Activated CD4-positive, alpha-beta T cell treated with anti-CD3 and anti-CD28 coated beads, Interleukin-2, Interleukin-4, amounts not matched to agents 100 ng/mL and 50 ng/mL, durations not matched to agents 16 hours and 8 hours (primary cell): Measurements from ENCODE around the gene GPR22.

Source experiments
- DNase-seq: peaks from one replicate; pipeline ENCODE4 v3.0.0-alpha.2; 2020; ENCODE audit warnings: low spot score

GPR22 gene, protein sequence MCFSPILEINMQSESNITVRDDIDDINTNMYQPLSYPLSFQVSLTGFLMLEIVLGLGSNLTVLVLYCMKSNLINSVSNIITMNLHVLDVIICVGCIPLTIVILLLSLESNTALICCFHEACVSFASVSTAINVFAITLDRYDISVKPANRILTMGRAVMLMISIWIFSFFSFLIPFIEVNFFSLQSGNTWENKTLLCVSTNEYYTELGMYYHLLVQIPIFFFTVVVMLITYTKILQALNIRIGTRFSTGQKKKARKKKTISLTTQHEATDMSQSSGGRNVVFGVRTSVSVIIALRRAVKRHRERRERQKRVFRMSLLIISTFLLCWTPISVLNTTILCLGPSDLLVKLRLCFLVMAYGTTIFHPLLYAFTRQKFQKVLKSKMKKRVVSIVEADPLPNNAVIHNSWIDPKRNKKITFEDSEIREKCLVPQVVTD

DNA sequence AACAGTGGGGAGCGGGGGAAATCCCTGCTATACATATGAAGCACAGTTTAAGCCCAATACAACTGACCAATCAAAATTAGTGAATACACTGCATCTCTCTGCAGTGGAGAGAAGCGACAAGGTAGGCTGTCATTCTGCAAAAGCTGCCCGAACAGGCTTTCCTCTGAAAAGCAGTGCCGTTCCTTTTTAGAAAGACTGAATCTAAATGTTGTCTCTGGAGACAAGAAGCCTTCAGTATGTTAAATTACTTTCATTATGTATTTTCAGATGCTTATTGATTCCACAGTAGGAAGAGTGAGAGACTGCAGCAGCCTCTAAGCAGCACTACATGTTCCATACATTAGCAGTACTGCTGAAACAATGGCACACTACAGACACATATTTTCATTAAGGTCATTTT lies at the start of gene GPR22:
GPR22 (plus strand) TSS at position 129 of the 400 bp plus-strand sequence. CDS start 4,004 bp downstream, outside the sequence.
- no peak for DNase-seq

DNA sequence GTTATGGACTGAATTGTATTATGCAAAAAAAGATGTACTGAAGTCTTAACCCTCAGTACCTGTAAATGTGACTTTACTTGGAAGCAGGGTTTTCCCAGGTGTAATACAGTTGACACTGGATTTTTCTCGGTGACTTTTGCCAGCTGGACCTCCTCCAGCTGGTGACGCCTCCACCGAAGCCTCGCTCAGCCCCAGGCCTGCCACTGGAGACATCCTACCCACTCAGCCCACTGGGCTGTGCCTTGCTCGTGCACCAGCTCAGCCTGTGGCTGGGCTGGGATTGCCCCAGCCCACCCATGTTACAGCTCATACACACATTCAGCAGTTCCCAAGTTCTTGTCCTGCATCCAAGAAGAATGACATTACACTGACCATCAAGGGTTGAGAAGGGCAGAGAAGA lies 42.4 kb upstream of the GPR22 start:
- no peak for DNase-seq

DNA sequence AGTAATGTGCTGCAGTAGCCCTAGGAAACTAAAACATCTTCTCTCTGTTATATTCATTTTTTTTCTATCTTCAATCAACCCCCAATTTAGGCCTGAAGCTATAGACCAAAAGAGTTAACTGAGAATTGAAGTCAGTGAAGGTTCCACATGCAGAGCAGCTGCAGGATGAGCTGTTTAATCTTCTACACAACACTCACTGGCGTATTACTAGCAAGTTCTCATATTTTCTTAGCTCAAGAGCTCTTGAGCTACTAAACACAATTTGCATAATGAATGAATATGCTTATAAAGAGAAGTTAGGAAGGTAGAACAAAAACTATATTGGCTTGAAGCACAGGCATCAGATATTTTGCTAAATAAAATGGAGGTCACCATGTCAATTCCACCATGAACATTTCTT lies 41.2 kb upstream of the GPR22 start:
- no peak for DNase-seq

DNA sequence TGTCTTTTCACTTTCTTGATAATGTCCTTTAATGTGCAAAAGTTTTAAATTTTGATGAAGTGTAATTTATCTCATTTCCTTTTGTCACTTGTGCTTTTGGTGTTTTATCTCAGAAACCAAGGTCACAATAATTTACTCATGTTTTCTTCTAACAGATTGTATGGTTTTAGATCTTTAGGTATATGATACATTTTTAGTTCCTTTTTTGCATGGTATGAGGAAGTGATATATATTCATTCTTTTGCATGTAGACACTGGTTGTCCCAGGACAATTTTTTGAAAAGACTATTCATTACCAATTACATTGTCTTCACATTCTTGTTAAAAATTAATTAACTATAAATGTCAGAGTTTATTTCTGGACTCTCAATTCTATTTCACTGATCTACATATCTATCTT lies 39.8 kb upstream of the GPR22 start:
- DNase-seq, result no peak

DNA sequence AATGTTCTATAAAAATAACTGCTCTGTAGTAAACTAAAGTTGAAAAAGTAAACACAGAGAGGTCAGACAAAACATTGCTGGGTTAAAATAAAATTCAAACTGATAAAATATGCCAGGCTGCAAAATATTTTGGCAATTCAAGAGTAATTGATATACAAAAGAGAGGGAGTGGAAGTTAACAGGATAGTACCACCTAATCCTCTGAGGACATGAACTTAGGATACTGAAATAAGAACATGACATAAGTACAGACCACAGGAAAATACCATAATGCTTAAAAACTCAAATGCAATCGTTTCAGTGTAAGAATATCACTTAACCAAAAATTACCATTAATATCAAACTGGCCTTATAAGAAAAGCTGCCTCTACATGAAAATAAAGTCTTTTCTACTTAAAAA lies 37.6 kb upstream of the GPR22 start:
- no peak for DNase-seq

DNA sequence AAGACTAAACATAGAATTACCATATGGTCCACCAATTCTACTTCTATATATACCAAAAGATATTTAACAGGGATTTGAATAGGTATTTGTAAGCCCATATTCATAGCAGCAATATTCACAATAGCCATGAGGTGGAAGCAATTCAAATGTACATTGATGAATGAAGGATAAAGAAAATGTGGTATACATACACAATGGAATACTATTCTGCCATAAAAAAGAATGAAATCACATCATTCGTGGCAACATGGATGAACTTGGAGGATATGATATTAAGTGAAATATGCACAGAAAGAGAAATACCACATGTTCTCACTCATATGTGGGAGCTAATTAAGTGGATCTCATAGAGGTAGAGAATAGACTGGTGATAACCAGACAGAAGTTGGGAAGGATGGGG lies 34.1 kb upstream of the GPR22 start:
- DNase-seq, result no peak

DNA sequence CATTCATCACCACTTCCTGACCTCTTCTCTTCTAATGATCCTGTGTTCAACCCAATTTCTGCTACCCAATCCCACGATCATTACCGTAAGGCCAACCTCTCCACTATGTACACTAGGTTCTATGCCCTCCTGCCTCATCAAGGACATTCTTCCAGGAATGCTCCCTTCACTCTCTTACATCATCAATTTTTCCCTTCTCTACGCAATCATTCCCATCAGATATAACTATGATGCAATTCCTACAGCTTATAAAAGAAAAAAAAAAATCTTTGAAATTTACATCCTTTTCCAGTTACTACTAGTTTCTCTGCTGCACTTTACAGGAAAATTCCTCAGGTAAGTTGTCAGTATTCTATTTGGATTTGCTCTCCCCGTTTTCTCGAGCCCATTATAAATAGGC lies 30.8 kb upstream of the GPR22 start:
- DNase-seq, result no peak

DNA sequence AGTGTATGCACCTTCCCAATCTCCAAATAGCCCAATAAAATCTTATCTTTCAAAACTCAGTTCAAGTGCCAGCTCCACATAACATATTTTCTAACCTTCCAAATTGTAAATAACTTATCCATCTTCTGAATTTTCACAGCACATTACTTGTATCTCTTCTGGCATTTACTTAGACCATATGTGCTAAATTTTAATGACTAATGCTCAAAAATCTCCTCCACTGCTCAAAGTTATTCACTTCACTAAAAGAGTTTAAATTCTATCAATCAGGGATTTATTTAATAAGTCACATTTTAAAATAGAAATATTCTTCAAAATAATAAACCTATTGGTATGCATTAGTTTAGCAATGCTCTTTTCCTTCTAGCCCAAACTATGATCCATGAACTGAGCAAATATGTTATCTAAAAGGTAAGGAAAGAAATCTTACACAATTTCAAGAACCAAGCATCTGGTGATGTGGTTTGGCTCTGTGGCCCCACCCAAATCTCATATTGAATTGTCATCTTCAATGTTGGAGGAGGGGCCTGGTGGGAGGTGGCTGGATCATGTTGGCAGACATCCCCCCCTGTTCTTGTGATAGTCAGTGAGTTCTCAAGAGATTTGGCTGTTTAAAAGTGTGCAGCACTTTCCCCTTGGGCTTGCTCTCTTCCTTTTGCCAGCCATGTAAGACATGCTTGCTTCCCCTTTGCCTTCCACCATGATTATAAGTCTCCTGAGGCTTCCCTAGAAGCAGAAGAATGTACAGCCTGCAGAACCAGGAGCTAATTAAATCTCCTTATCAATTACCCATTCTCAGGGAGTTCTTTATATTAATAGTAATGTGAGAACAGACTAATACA lies 28.1 kb upstream of the GPR22 start:
- no peak for DNase-seq

DNA sequence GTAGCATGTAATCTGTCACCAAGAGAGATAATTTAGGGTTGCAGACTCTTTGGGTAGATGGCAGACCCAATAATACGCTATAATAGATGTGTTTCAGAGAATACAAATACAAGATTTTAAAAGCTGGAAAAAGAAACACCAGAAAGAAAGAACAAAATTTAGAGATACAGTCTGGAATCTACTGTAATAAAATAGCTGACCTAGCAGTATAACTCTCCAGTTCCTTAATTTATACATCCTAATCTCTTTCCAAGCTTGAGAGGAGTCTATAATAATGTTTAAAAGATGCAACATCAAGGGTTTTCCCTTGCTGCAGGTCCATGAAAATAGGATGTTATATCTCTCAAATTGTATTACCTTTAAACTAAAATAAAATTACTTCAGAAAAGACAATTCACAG lies 27.2 kb upstream of the GPR22 start:
- DNase-seq, result no peak

DNA sequence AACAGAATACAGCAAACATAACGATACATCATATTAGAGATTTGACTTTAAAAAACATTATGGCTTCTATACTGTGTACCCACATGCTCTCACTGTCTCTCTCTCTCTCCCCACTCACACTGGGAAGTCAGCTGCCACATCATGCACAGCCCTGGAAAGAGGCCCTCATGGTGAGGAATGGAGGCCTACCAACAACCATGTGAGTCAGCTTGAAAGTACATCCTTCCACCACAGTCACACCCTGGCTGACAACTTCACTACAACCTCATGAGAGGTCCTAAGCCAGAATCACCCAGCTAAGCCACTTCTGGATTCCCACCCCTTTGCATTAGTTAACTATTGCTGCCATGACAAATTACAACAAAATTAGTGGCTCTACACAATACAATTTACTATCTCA lies 23.3 kb upstream of the GPR22 start:
- DNase-seq, result peak; percentile 13

DNA sequence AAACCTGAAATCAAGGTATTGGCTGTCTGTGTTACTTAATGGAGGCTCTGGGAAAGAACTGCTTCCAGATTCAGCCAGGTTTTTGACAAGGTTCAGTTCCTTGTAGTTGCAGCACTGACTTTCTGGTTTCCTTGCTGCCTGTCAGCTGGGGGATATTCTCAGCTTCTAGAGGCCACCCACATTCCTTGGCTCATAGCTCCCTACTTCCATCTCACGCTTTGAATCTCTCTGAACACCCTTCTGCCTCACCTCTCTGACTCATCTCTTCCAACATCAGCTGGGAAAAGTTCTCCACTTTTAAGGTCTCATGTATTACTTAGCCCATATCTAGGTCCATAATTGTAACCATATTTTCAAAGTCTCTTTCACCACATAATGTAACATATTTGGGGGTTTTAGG lies 22.9 kb upstream of the GPR22 start:
- DNase-seq, result no peak

DNA sequence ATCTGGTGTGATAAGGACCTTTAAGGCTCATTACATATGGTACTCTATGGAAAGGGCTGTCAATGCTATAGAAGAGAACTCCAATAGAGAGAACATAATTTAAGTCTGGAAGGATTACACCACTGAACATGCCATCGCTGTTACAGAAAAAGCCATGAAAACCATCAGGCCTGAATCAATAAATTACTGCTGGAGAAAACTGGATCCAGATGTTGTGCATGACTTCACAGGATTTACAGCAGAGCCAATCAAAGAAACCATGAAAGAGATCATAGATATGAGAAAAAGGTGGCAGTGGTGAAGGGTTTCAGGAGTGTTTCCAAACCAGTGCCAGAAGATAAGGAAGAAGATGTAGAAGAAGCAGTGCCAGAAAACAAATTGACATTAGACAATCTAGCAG lies 18.9 kb upstream of the GPR22 start:
- no peak for DNase-seq

DNA sequence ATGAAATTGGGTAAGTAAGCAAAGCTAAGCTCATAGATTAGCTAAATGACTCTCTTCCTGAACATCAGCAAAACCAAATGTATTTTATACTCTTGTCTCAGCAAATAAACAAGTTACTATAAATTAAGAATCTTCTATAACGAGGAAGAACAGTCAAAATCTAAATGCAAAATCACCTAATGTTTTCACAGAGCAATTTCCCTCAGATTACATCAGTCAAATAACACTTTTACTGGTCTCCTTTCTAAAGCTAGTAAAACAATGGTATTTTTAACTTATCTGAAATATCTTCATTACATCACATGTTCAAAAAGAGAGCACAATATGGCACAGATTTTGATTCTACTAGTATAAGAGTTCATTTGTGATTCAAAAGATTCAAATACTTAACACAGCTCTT lies 16.5 kb upstream of the GPR22 start:
- DNase-seq, result no peak

DNA sequence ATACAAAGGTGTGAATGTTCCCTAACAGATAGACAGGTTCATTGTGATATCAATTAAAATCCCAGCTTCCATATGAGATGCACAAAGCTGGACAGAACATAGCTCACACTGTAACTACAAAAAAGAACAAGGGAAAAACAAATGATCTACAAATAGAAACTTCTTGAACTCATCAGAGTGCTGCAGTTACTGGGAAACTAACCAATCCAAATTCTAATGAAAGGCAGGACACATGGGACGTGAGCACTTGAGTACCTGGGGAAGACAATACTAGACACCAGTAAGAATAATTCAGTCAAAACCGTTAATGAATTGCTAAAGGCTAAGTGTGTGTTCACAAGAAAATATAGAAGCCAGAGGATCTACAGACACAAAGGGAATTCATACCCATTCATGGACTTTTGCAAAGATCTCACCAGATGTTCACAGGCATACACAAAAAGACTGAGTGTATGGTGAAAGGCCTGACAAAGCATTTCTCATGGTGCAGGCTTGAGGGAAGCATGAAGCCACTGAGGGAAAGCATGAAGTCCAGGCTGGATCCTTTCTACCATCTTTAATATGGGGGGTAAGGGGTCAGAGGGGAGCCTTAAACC lies 7.8 kb upstream of the GPR22 start:
- DNase-seq, result no peak

DNA sequence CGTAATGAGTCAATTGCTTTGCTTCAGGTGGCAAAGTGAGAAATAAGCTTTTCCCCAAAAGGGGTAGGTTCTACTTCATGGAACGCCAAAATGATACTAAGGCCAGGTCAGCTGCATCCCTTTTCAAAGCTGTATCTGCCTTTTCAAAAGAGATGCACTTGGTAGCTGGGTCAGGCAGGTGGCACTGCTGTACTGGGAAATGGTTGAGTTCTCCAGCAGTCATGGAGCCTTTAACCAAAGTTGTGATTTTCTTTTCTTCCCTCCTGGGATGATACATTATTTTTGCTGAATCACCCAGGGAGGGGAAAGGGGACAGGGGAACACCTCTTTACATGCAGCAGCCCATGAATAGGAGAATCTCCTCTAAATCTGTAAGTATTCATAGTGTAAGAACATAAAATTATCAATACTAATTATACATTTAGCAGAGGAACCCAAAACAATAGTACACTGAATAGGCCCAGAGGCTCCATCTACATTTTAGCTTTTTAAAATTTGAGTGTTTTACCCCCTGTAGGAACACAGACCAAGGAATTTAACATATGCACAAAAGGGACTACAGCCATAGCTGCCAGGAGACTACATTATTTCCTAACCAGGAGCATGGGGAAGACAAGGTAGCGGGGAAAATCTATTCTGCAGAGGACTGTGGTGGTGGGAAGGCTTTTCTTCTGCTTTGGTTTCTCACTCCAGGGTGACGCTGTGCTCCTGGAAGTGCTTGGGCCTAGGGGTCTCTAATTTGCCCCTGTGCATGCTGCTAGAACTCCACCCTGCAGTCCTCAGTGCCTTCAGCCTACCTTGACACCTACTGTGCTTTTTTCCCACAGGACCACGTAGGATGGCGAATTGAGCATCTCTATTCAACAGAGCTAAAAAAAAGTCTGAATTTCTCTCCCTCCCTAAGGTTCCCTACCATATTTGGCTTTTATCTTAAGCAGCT lies 6.4 kb upstream of the GPR22 start:
- DNase-seq, result peak; percentile 30

DNA sequence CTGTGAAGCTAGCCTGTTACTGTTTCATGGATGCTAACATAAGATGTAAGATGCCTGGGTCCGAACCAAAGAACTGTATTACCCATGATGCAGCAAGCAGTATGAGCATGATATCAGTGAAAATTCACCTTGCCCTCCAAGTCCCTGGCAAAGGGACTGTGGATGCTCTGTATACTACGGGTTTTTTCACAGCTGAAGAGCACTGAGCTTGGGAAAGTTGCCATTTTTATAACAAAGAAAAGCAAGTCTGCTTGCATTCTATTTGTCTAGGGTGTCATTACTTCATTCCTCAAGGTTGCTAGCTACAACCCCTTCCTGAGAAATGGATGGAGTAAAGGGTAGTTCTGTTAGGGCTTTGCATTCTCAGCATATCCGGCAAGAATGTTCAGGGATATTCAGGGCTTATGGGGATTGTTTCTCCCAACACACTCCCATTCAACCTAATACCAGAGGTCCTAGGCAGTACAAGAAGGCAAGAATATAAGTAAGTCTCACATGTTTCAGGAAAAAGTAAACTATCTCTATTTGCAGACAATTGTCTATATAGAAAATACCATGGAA lies 5.1 kb upstream of the GPR22 start:
- no peak for DNase-seq

DNA sequence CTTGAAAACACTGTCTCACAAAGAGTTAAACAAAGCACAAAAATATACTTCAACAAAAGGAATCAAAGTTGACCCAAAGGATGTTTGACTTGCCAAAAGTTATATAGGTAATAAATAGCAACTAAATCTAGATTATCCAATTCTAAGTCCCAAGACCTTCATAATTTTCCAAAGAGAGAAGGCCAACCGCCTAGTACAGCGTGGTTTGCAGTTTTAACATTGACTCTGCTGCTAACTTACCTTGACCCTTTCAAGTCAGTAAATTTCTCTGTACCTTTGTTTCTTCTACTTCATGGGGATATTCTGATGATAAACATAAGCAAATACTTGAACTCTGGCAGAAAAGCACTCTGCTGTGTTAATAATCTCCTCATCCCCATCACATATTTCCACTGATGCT lies 1.9 kb upstream of the GPR22 start:
- no peak for DNase-seq

DNA sequence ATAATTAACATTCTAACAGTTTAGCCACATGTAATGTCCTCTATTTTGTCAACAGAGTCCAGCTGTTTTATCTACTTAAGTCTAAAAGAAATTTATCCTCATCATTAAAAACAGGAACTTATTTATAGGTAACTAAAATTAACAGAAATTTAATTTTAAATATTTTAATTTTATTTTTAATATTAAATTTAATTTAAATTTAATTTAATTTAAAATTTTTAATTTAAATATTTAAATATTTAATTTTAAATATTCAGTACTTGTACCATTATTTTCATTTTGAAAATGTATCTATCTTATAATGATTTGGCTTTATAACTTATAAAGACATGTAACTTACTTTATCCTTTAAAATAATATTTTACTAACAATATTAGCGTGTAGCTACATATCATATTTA lies 1.0 kb upstream of the GPR22 start:
- no peak for DNase-seq

DNA sequence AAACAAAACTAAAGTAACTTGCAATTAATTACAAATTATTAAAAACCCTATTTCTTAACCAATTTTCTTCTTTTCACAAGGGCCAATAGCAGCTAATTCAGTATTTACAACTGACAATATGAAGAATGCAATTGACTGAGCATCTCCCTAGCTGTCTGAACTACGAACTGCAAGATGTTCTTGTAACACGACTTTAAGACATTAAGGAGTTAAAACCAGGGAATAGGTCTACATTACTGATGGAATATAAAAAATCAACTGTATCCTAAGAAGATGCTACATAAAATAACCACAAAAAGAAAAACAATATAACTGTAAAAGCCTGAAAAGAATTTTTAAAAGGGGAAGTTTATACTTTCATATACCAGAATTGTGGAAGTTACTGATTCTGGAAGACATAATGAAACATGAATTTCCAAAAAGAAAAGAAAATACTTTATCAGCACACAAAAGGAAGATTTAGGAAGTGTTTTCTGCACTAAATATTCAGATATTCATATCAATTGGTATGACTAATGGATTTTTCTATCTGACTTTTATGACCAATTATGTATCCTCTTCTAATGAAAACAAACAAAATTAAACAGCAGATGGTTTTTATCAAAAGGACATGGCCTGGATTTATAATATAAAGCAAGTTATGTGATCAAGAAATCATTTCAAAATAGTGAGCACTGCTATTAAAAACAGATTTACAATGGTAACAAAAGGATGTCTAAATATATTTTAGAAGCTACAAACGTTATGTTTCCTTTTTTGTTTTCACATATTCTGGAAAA lies 1.6 kb downstream of the GPR22 start:
- DNase-seq, result no peak

DNA sequence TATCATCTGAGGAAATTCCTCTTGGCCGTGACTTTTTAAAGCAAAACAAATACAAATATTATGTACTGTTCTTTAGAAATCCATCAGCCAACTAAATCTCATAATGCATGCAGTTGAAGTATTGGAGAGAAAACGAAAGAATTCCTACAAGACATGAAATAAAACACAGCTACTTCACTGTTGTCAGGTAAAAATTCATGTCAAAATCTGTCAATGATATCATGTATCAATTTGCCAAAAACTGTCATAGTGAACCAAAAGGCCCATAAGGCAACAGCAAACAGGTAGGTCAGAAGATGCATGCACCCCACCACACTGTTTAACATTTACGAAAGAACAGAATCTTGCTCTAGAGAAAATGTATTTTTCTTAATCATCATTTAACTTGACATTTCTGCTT lies 2.3 kb downstream of the GPR22 start:
- DNase-seq, result no peak

DNA sequence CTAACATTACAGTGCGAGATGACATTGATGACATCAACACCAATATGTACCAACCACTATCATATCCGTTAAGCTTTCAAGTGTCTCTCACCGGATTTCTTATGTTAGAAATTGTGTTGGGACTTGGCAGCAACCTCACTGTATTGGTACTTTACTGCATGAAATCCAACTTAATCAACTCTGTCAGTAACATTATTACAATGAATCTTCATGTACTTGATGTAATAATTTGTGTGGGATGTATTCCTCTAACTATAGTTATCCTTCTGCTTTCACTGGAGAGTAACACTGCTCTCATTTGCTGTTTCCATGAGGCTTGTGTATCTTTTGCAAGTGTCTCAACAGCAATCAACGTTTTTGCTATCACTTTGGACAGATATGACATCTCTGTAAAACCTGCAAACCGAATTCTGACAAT lies 4.3 kb downstream of the GPR22 start:
- DNase-seq, result no peak
